Smooth muscle cell of the brain vasculature (primary cell): ENCODE data around the gene SELE.
"Not testable (repeated sequence)": the region's sequence is repeated elsewhere in the genome, so short reads cannot be mapped to it uniquely, and the experiment has no call there.

ENCODE experiments used
- DNase-seq: peaks from one replicate; pipeline ENCODE4 v3.0.0-alpha.2; 2012; ENCODE audit warnings: low read depth, low spot score

The SELE gene

DNA sequence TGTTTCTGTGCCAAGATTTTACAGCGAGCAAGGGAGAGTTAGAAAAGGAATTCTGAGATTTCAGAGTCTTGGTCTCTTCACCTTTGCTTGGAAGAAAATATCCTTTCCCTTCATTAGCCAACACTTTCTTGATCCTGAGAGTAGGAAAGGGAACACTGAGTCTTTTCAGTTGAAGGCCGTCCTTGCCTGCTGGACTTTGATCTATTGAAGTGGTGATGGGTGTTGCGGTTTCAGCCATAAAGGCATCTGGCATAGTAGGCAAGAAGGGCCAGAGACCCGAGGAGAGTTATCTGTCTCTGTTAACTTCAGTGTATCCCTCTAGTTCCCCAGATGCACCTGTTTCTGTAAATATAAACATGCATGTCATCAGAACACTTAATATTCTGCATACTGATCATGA is 9.7 kb downstream of the SELE start:
- DNase-seq: no peak

DNA sequence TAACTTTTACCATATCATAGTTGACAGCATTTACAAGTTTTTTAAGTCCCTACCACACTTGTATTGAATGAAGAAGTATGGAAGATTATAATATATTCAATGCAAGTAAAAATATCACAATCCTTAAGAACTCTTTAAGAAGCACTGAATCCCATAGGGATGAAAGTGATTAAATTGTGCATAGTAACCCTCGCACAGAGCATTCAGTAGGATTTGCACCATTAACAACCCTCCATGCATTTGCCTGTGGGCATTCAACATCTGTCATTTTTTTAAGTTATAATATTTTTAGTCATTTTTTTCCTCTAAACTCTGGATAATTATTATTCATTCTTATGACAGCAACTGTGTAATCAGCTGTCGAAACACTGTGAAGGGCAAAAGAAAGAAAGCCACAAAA is 10.1 kb downstream of the SELE start:
- no peak for DNase-seq

DNA sequence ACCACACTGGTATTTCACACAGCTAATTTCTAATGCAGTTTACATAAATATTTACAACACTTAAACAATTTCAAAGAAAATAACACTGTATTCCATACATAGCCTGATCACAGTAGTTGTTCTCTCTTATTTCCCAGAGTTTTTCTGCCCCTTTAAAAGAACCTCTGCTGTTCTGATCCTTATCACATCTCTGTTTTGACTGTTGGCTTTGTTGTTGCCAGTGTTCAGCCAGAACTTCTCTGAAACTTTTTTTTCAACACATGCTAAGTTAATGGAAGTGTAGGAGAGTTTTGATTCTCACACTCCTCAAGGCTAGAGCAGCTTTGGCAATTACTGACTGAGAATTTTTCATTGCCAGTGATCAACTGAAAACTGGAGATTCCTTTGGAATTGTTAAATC is 11.1 kb downstream of the SELE start:
- no peak for DNase-seq

DNA sequence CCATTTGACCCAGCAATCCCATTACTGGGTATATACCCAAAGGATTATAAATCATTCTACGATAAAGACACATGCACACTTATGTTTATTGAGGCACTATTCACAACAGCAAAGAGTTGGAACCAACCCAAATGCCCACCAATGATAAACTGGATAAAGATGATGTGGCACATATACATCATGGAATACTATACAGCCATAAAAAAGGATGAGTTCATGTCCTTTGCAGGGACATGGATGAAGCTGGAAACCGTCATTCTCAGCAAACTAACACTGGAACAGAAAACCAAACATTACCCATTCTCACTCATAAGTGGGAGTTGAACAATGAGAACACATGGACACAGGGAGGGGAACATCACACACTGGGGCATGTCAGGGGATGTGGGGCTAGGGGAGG is 18.8 kb downstream of the SELE start:
- DNase-seq: not testable (repeated sequence)

DNA sequence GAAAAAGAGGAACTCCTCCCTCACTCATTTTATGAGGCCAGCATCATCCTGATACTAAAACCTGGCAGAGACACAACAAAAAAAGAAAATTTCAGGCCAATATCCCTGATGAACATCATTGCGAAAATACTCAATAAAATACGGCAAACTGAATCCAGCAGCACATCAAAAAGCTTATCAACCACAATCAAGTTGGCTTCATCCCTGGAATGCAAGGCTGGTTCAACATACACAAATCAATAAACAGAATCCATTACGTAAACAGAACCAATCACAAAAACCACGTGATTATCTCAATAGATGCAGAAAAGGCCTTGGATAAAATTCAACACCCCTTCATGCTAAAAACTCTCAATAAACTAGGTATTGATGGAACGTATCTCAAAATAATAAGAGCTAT is 20.8 kb downstream of the SELE start:
- not testable (repeated sequence) for DNase-seq

DNA sequence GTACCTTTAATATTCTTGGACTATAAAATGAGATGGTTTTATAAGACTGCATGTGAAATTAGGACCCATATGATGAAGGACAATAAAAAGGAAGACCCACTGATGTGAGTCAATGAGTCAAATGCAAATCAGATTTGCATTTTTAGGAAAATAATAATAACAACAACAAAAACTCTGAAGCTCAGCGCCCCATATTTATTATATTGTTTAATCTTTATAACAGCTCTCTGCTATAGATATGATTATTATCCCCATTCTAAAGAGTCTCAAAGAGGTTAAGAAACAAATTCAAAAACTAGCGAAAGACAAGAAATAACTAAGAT is 21.6 kb downstream of the SELE start:
- DNase-seq: no peak

DNA sequence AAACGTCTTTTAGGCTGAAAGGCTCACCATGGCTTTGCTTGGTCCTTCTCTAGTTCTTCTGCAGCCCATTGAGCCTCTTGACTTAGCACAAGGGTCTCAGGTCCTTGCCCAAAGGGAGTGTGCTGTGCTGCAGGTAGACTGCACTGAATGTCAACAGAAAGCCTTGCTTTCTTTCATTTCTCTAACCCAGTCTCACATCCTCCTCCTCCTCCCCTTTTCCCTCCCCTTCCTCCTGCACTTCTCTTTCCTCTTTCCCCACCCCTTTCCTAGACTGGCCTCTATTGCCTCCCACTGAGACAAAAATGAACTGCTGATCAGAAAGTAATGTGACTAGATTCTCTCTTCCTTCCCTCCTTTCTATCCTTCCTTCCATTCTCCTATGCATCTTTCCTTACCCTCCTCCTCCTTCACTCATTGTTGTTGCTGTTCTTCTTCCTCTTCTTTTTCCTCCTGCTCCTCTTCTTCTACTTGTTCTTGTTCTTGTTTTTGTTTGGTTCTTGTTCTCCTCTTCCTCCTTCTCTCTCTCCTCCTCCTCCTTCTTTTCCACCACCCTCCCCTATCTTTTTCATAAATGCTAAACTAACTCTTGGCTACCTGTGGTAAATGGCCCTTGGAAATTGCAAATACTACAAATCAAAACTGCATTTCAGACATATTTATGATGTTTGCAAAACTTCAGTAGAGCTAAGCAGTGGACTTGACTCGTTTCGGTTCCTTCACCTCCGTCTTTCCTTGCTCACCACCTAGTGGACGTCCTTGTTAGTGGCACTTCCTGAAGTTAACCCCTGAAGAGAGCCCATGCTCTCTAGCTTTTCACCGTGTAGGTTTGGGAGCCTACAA is 22.2 kb downstream of the SELE start, which contains the start of gene SELL:
Gene SELL, minus strand, starts transcription at position 152 of the 840 bp plus-strand sequence. Its CDS starts 122 bp downstream, at position 30.
- peak; percentile 33 for DNase-seq

DNA sequence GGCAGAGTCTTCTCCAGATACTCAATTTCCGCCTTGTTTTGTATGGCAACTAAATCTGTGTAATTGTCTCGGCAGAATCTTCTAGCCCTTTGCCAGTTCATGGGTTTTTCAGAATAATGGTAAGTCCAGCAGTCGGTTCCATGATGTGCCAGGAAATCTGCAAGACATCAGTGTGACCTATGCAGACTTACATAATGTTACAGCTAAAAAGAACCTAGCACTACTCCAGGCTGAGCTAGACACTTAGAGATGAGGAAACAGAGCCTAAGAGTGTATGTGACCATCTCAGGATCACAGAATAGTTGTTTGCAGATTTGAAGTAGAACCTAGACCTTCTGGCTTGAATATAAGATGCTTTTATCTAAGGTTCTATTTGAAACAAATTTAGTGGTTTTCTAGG is 25.2 kb downstream of the SELE start:
- DNase-seq: no peak

DNA sequence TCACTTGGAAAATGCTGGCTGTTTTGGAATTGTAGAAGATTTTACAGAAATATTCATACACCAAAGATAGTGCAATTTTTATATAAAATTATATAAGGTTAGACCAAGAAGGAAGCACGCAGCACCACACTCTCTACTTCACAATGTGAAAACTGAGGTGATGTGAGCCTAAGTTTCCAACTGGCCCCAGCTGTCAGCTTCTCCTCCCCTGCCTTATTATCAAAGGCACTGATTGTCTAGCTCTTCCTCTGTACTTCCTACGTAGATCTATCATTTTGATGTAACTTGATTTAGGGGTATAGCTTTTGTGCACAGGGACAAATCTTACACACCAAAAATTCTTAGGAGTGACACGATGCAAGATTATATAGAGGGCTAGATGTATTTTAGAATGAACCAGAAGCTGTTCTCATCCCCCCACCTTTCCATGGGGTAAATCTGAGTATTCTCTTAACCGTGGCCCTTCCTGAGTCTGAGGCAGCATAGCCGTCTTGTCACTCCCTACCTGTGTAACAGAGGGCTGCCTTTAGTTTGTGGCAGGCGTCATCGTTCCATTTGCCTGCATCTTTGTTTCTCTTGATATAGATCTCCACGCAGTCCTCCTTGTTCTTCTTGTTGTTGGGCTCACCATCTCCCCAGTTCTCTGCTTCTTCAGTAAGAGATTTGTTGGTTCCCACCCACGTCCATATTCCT is 25.8 kb downstream of the SELE start:
- no peak for DNase-seq

DNA sequence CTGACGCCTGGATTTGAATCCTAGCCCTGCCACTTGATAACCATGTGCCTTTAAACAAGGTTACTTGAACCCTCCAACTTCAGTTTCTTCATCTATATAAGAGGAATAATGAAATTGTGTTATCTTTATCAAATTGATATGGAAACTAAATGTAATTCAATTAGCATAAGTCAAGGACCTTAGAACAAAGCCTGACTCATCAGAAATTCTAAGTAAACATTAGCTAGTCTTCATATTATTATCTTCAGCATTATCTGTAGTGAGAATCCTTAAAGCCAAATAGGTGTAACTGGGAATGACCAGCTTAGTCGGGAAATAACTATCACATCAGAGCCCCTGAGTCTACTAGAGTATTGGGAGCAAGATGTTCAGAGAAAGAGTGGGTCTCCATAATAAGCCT is 29.1 kb downstream of the SELE start:
- no peak for DNase-seq

DNA sequence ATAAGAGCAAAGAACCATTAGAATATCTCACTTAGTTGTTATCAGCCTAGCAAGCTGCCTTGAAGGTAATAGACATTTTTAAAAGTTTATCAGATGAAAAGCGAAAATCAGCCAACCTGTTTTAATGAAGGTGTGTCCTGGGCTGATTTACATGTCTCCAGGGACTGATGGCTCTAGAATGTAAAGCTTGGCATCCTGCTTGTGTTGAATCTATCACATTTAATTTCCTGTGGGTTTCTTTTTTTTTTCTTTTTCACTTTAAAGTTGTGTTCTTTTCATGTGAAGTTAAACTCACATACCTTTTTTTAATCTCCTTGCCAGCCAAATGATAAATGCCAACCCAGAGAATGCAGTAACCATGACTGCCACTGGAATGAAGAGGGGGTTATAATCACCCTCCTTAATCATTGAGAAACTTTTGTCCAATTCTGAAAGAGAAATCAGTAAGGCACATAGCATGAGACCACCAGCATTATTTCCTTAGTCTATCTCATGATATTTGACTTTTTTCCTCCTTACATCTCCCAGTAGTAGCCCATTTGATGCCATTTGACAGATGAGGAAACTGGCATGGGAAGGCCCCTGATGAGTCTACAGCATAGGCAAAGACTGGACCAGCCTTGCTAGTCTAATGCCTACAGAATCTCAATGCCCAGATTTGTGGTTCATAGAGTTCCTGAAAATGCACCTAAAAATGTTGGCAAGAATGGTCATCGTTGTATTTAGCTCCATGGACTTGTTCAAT is 32.4 kb downstream of the SELE start:
- DNase-seq: no peak

DNA sequence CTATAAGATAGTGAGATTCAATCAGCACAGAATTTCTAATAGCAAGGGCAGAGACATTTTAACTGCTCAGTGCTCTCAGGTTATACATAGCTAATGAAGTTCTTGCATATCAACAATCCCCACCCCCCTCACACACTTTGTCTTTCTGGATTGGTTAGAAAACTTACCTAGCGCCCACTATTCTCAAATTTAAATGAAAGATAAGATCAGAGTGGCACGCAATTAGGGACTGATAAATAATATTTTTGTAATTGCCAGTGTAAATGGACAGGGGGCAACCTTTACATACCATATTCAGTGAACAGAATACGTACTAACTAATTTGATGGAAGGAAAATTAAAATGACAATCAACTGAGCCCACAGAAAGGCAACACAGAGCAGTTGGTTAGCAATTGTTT is 34.2 kb downstream of the SELE start:
- DNase-seq: no peak

DNA sequence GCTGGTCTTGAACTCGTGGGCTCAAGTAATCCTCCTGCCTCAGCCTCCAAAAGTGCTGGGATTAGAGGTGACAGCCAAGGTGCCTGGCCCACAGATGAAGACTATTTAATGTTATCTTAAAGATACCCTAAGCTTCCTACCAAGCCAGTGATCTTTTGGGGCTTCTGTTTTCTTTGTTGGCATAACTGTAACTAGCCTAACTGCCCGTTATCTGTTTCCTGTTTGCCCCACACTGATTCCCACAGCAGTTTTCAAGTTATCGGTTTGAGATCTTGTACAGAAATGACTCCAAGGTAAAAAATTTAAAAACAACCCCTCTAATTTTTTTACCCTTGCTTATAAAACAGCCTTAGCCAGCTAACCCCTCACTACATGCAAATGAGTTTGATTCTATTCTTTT is 34.9 kb downstream of the SELE start:
- DNase-seq: no peak

DNA sequence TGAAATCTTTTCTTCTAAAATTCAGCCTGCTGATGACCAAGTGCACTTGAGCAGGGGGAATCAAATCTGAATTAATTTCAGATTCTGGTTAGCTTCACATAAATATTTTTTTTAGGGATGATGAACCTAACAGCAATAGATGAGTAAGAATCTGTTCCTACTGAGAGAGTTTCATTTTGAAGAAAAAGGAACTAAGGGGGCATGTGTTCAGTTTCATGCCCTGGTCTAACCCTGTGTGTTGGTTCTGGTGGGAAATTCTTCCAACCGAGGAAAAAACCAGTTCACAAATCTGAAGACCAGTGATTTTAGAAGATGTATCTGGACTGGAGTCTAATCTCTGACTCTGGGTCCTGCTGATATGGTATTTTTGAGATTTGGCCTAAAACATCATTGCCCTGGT is 36.1 kb downstream of the SELE start:
- no peak for DNase-seq

DNA sequence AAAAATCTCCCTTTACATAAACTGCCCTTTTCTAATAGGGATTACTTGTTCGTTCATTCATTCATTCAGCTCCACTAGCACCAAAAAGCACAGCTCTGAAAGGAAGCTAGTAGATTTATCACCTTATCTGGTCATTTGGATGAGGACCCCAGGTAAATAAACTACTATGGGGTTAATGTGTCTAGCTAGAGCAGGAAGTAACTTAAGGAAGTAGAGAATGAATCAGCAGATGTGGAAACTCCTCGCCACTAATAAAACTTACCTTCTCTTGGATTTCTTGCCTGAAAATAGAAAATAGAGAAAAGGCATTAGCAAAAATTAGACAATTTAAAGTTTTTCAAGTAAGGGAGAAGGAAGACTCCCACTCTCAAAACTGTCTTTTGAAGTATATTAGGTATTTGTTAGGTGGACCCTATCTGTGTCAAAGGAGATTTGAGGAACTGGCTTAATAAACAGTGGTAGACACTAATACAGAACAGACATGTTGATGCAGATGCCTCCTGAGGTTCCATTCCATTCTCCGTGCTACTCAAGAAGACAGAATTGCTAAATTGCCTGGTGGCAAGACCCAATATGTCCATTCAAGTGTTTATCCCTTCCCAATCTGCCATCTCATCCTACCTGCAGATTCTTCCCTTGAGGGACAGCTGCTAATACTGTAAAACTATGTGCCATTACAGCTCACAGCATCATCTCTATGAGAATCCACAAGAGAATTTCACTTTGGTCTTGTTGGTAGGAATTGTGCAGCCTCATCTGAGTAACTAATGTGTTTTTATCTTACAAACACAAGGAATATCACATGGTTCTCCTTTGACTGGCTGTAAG is 37.4 kb downstream of the SELE start:
- DNase-seq: no peak

DNA sequence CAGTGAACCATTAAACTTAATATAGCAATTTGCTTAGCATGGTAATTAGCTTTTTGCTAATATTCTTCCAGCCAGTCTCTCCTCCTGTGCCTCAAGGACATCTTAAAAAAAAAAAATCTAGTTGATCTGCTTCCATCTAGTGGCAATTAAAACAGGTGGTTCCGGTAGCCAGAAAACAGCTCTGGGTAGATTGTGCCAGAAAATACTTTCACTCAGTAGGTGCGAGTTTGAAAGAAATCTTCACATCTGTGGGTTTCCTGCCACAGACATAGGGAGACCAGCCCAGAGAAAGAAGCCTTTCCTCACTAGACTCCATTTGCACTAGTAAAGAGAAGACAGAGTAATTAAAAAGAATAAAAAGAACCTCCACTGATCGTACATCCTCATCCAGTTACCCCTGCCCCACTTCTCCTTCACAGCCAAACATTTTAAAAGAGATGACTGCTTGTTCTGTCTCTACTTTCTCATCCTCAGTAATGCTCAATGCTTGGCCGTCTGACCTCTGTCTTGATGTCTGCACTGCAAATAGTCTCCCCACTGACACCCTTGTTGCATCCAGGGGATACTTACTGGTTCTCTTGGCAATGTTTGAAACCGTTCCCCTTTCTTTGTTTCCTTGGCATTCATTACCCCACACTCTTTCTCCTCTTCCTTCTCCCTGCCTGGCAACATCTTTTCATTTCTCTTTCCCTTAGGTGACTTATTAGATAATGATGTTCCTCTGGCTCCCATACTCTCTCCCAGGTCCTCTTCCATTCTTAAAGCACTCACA is 39.4 kb downstream of the SELE start:
- no peak for DNase-seq

DNA sequence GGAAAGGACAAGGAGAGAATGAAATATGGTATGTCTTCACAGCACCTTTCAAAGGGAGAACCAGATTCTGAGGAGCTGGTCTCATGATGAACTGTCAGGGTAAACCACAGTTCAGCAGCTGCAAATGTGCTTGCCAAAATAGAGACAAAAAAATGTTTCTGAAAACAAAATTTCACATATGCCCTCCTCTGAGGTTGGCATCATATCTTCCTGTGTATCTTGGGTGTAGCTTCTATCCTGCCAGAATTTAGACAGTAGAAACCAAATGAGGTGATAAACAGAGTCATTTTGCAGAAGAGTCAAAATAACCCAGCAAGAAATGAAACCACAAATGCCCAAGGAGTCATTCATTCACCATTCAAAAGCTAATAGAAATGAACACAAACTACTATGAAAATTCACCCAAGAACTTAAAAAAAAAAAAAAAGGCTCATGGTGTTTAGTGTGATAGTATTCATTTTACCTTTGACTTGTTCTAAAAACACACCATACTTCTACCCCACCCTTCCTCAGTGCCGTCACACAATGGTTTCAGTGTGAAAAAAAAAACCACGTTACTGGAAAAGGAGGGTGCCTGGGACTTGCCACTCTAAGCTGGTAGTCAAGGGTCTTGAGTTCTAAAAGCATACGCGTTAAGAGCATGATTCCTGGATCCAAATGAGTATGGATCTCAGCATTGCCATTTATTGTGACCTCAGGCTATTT is 41.0 kb downstream of the SELE start:
- DNase-seq: no peak

DNA sequence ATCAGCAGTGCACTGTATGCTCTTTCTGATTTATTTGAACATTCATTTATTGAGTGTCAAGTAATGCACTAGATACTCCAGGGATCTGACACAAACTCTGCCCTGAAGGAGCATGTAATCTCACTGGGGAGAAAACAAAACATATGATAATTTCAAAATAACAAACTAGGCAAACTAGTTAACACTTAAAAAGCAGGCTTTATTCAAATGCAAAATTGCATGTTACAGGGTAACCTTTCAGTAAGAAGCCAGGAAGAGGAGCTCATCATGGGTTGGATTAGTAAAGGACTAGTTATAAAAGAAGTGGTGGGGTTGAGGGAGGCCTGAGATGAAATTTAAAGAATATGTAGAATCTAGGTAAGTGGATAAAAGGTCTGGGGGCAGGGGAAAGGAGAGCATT is 43.4 kb downstream of the SELE start:
- DNase-seq: no peak

DNA sequence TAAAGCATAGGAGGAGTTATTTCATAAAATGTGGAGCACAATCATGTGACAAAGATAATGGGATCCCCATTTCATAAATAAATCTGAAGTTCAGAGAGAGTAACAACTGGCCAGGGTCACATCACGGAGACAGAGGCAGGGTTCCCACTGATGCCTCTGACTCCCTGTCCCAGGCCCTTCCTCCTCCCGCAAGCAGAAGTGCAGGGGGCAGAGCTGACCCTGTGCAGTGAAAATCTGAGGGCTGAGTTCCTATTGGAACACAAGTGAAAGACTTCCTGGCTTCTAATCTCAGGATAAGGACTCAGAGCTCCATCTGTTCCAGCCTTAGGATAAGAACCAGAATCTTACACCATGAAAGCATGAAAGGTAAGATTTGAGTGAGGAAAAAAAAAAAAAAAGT is 44.5 kb downstream of the SELE start:
- DNase-seq: no peak

DNA sequence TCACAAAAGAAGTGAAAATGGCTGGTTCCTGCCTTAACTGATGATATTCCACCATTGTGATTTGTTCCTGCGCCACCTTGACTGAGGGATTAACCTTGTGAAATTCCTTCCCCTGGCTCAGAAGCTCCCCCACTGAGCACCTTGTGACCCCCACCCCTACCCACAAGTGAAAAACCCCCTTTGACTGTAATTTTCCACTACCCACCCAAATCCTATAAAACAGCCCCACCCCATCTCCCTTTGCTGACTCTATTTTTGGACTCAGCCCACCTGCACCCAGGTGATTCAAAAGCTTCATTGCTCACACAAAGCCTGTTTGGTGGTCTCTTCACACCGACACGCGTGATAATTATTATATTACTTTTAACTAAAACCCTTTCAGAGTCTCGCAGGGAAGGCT is 45.5 kb downstream of the SELE start:
- DNase-seq: not testable (repeated sequence)
